HG03066 (cell line): Measurements from ENCODE around the gene ELAVL3.
"Not testable (repeated sequence)": the region's sequence is repeated elsewhere in the genome, so short reads cannot be mapped to it uniquely, and the experiment has no call there.

ENCODE experiments used
- ATAC-seq: cut with Tn5 transposase; IDR thresholded peaks from one replicate; pipeline ENCODE4 v1.9.1; 2021; ENCODE audit warnings: low read depth; ENCODE audit not compliant: unreplicated experiment

ELAVL3 gene

GRCh38 chr19:11489378-11489777 is 8.5 kb upstream of the ELAVL3 start:
- ATAC-seq: no peak

DNA sequence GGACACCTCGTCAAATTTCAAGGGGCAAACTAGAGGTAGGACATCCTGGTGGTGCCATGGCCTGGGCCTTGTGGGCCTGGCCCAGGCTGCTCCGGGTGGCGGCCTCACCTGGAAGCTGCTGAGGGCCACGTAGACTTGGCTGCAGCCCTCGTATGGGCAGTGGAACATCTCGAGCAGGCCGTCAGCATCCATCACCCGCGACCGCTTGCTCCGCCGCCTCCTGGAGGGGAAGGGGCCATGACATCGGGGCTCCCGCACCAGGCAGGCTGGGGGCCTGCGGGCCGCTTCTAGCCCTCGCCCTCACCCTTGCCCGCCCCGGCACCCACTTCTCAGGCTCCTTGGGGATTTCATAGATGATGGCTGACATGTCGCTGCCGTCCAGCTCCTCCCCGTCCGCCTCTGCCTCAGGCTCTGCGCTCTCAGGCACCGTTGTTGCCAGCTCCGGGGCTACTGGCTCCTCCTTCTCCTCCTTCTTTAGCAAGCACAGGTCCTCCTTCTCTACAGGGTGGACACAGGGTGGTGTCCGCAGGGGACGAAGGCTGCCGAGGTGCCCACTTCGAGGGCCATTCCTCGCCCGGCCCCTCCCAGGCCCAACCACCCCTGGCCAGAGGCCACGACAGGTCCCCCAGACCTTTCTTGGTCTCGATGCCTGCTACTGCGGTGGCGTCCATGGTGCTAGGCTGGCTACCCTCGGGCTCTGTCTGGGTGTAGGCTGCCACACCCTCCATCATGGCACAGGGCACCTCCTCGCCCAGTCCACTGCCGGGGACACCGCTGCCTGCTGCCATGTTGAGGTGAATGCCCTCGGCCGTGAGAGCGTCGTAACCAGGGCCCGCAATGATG is 6.0 kb upstream of the ELAVL3 start:
- no peak for ATAC-seq

DNA sequence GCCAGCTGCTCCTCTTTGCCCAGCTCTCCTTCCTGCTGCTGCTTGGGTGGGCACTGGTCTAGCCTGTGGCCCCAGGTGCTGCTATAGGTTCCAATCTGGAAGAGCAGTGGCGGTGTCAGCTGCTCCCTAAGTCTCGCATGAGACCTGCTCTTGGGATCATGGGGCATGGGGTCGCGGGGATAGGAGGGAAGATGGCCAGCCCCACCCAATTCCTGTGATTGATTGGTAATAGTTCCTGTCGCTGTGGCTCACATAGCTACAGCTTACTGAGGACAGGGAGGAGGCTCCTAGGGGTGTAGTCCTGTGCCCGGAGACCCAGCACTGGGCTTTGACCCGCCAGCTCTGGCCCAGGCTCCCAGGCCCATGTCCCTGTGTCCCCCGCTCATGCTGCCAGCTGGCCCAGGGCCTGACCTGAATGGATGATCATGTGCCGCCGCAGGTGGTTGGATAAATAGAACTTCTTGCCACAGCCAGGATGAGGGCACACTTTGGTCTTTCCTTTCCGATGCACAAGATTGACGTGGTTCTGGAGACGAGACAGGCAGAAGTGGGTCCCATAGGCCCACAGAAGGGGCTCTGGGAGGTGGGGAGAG is 4.5 kb upstream of the ELAVL3 start:
- ATAC-seq: no peak

- no peak for ATAC-seq
These were observed 2.7 kb upstream of the ELAVL3 start for GRCh38 chr19:11483366-11484111.

- ATAC-seq: no peak
These were observed 1.7 kb upstream of the ELAVL3 start for GRCh38 chr19:11482384-11483050.

DNA sequence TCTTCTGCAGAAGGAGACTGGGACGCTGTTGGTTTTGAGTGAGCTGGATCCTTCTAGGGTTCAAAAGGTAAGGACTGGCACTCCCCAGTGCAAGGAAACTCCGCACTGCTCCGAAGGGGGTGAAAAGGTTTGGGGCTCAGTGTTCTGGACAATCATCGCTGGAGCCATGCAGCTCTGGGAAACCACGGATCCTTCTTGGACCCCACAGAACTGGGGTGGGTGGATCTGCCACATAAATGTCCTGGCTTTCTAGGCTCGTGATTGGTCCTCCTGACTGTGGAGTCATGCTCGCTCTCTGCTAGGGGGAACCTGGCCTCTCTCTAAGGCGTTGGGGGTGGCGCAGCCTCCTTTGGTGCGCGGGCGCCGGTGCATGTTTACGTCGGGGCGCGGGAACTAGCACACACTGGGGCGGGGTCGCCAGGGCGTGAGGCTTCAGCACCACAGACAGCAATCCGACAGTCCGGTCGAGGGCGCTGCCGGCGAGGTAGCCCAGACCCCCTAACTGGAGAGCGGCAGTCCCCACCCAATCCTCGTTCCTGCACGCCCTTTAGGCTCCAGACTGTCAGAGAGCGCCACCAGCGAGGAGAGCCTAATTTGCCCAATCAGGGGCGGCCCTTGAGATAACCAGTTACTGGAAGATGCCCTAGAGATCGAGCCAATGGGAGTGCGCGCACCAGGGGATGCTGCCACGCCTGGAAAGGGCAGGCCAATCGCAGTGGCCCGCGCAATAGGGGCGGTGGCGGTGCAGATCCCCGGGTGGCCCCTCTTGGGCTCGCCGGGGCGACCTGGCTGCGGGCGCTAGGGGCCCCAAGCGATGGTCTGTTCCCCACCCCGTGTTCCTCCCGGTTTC is 913 bp upstream of the ELAVL3 start:
- ATAC-seq: no peak

- ATAC-seq: no peak
These were observed 740 bp downstream of the ELAVL3 start for GRCh38 chr19:11479898-11480714.

GRCh38 chr19:11479090-11479897 is 1.6 kb downstream of the ELAVL3 start:
- no peak for ATAC-seq

- no peak for ATAC-seq
These were observed 2.4 kb downstream of the ELAVL3 start for GRCh38 chr19:11478167-11479089.

GRCh38 chr19:11475861-11476260 is 5.0 kb downstream of the ELAVL3 start:
- ATAC-seq: no peak

DNA sequence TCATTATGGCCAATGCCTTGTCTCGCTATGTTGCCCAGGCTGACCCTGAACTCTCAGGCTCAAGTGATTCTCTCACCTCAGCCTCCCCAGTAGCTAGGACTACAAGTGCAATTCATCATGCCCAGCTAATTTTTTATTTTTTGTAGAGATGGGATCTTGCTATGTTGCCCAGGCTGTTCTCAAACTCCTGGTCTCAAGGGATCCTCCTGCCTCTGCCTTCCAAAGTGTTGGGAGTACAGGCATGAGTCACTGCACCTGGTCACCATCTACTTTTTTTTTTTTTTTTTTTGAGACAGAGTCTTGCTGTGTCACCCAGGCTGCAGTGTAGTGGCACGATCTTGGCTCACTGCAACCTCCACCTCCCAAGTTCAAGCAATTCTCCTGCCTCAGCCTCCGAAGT is 5.5 kb downstream of the ELAVL3 start:
- not testable (repeated sequence) for ATAC-seq

DNA sequence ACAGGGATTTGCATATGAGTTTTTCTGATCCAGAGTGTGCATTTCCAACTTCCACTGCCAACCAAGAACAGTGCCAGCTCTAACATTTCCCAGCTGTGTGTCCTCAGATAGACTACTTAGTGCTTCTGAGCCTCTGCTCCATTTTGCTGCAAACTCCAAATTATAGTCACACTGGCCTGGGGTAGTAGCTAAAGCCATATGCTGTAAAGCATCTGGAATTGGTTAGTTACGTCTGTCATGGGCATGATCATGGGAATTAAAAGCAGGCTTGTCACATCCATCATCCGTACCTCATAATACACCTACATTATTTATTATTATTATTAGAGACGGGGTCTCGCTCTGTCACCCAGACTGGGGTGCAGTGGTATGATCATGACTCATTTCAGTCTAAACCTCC is 7.1 kb downstream of the ELAVL3 start:
- ATAC-seq: no peak

GRCh38 chr19:11468266-11468845 is 12.5 kb downstream of the ELAVL3 start:
- not testable (repeated sequence) for ATAC-seq

GRCh38 chr19:11465600-11465999 is 15.2 kb downstream of the ELAVL3 start:
- ATAC-seq: no peak

DNA sequence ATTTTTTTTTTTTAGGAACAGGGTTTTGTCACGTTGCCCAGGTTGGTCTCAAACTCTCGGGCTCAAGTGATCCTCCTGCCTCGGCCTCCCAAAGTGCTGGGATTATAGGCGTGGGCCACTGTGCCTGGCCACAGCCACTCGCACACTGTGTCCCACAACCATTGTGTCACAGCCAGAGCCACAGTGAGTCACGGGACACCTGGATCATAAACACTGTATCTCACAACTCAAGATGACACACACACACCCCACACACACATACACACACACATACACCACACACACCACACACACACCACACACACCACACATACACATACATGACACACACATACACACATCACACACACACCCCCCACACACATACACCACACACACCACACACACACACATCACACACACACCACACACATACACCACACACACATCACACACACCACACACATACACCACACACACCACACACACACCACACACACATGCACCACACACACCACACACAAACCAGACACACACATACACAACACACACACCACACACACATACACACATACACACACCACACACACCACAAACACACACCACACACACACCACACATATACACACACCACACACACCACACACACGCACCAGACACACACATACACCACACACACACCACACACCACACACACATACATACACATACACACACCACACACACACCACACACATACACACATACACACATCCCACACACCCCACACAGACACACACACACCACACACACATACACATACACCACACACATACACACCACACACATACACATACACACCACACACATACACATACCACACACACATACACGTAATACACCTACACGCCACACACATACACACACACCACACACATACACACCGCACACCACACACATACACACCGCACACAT is 16.2 kb downstream of the ELAVL3 start:
- no peak for ATAC-seq

DNA sequence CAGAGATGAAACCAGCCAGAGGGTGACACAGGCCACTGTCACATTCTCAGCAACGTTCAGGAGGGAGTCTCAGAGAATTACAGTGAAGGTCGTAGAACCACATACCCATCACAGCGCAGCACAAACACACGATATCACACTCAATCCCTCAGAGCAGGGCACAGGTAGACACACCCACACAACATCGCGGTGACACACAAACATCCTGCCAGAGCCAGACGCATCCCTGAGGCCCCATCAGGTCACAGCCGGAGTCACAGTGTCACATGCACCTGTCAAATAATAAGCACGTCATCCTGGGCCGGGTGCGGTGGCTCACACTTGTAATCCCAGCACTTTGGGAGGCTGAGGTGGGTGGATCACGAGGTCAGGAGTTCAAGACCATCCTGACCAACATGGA is 17.5 kb downstream of the ELAVL3 start:
- no peak for ATAC-seq
